Loucy (cell line): ENCODE measurements around the gene EXD3.

ENCODE experiments used
- H2AFZ ChIP-seq: fragments of 200-600 bp; sonication (generic); 2 replicates; pipeline ENCODE4 v1.6.0; 2016; ENCODE audit warnings: antibody characterized with exemption, mild to moderate bottlenecking, low read length, moderate library complexity
- H3F3A ChIP-seq: fragments of 200-600 bp; 2 replicates; pipeline ENCODE4 v1.6.0; 2016; ENCODE audit warnings: antibody characterized with exemption, low read depth, mild to moderate bottlenecking
- H3K27me3 ChIP-seq: fragments of 200-600 bp; sonication (generic); 2 replicates; pipeline ENCODE4 v1.6.1; 2014; ENCODE audit warnings: low read length, mild to moderate bottlenecking; ENCODE audit not compliant: insufficient read depth, poor library complexity, severe bottlenecking
- H3K36me3 ChIP-seq: fragments of 200-600 bp; sonication (generic); 2 replicates; pipeline ENCODE4 v1.6.1; 2016; ENCODE audit warnings: low read length; ENCODE audit not compliant: insufficient read depth
- H3K4me1 ChIP-seq: fragments of 200-600 bp; sonication (generic); 2 replicates; pipeline ENCODE4 v1.5.1; 2014; ENCODE audit warnings: low read length, mild to moderate bottlenecking; ENCODE audit not compliant: insufficient read depth, poor library complexity, severe bottlenecking
- H3K4me2 ChIP-seq: fragments of 200-600 bp; sonication (generic); 2 replicates; pipeline ENCODE4 v1.6.0; 2014; ENCODE audit warnings: antibody characterized with exemption, low read length, low read depth, mild to moderate bottlenecking; ENCODE audit not compliant: poor library complexity, severe bottlenecking
- H3K4me3 ChIP-seq: fragments of 200-600 bp; sonication (generic); 2 replicates; pipeline ENCODE4 v1.5.1; 2014; ENCODE audit warnings: low read length, mild to moderate bottlenecking, mixed read lengths; ENCODE audit not compliant: poor library complexity, severe bottlenecking
- H3K79me2 ChIP-seq: fragments of 200-600 bp; sonication (generic); 2 replicates; pipeline ENCODE4 v1.6.1; 2014; ENCODE audit warnings: low read length; ENCODE audit not compliant: insufficient read depth
- H3K9ac ChIP-seq: fragments of 200-600 bp; sonication (generic); 2 replicates; pipeline ENCODE4 v1.6.0; 2014; ENCODE audit warnings: mild to moderate bottlenecking, low read depth, low read length, moderate library complexity; ENCODE audit not compliant: poor library complexity, severe bottlenecking
- H3K9me2 ChIP-seq: fragments of 200-600 bp; sonication (generic); replicated peaks from 2 replicates; pipeline ENCODE4 v1.6.1; 2016; ENCODE audit warnings: low read depth, low read length, mixed read lengths
- H3K9me3 ChIP-seq: fragments of 200-600 bp; sonication (generic); 2 replicates; pipeline ENCODE4 v1.6.1; 2014; ENCODE audit warnings: mild to moderate bottlenecking, antibody characterized with exemption, low read length, low read depth; ENCODE audit not compliant: insufficient read depth
- H4K20me1 ChIP-seq: fragments of 200-600 bp; sonication (generic); 2 replicates; pipeline ENCODE4 v1.6.0; 2014; ENCODE audit warnings: antibody characterized with exemption, low read length, mild to moderate bottlenecking; ENCODE audit not compliant: insufficient read depth, poor library complexity, severe bottlenecking
- CTCF ChIP-seq: fragments of 200-600 bp; sonication (generic); conservative IDR thresholded peaks from 2 replicates; pipeline ENCODE4 v1.5.1; 2014; ENCODE audit warnings: mild to moderate bottlenecking, antibody characterized with exemption, low read length
- EZH2phosphoT487 ChIP-seq: fragments of 200-600 bp; IDR thresholded peaks from 2 replicates; pipeline ENCODE4 v1.6.1; 2018; ENCODE audit warnings: antibody characterized with exemption, mild to moderate bottlenecking, moderate library complexity, borderline replicate concordance

The EXD3 gene

GRCh38 chr9:137299203-137299565, 123.8 kb downstream of the EXD3 start:
- no peaks in the 10 kb centered on the region for H3K27me3 ChIP-seq

DNA sequence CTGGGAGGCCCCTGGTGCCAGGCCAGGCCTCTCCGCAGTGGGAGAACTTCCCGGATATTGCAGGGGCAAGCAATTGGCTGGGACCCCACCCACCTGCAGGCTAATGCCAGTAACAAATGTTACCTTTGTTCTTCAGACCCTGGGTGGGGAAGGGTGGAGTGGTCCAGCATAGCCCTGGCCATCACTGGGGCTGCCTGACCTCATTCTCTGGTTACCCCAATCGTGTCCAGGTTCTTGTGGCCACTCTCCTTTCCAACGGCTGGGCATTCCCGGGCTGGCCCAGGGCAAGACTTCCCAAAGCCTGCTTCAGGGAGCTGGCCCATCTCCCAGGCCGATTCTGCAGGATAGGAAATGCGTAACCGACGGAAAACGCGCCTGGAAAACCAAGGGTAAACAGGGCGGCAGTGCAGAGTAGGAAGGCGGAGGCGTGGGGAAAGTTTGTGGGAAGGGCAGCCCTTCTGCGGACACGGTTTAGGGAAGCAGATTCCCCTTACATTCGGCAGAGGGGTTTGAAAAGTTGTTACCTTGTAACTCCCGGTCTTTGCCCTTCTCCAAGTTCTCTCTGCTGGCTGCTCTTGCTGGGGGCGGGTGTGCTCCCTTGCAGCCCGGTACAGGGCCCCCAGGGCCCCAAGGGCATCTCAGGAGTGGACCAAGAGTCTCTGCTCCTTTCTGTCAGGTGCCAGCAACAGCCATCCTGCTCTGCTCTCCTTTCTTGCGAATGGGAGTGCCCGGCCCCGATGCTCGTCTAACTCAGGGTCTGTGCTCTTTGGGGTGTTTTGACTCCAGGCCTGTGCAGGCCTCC, 124.4 kb downstream of the EXD3 start:
- Histone ChIP-seq H3K27me3 (no peaks in the 10 kb centered on the region), H3K9me2 (no peaks in the 10 kb centered on the region), H3K4me1 (no peaks in the 10 kb centered on the region), H3K4me3 (no peak overlapping the region), H3K36me3 (no peaks in the 10 kb centered on the region), H3K9me3 (no peaks in the 10 kb centered on the region), H4K20me1 (no peaks in the 10 kb centered on the region), H3K9ac (no peak overlapping the region), H3K79me2 (no peaks in the 10 kb centered on the region), H3K4me2 (no peak overlapping the region), H3F3A (no peaks in the 10 kb centered on the region), H2AFZ (no peak overlapping the region)
- TF ChIP-seq EZH2phosphoT487: no peak
- TF ChIP-seq CTCF: no peak

More at GRCh38 chr9:137299203-137299565, 123.8 kb downstream of the EXD3 start:
- Histone ChIP-seq H3K4me3 (no peak overlapping the region), H3K4me1 (no peaks in the 10 kb centered on the region), H3K9me2 (no peaks in the 10 kb centered on the region), H3K9ac (no peak overlapping the region), H3K4me2 (no peak overlapping the region), H3F3A (no peaks in the 10 kb centered on the region), H3K9me3 (no peaks in the 10 kb centered on the region), H3K79me2 (no peaks in the 10 kb centered on the region), H4K20me1 (no peaks in the 10 kb centered on the region), H2AFZ (no peak overlapping the region), H3K36me3 (no peaks in the 10 kb centered on the region)
- TF ChIP-seq CTCF: no peak
- TF ChIP-seq EZH2phosphoT487: no peak

GRCh38 chr9:137297966-137298365, 125.0 kb downstream of the EXD3 start:
- Histone ChIP-seq H3K9me2 (no peaks in the 10 kb centered on the region), H3F3A (no peaks in the 10 kb centered on the region), H3K4me1 (no peaks in the 10 kb centered on the region), H3K4me2 (no peak overlapping the region), H3K36me3 (no peaks in the 10 kb centered on the region), H3K79me2 (no peaks in the 10 kb centered on the region), H3K4me3 (no peak overlapping the region), H2AFZ (no peak overlapping the region), H3K27me3 (no peaks in the 10 kb centered on the region), H3K9ac (no peak overlapping the region), H4K20me1 (no peaks in the 10 kb centered on the region), H3K9me3 (no peaks in the 10 kb centered on the region)
- TF ChIP-seq EZH2phosphoT487 (no peak), CTCF (no peak)
